NK-92 treated with Interleukin-12 subunit alpha and Interleukin-12 subunit beta, amount 100 ng/mL, for 24 hours (cell line): ENCODE results near the gene MAP3K12.
"Not testable (repeated sequence)": the region's sequence is repeated elsewhere in the genome, so short reads cannot be mapped to it uniquely, and the experiment has no call there.

Source experiments
- DNase-seq: peaks from one replicate; lab custom pipeline; 2025; lab: John Stamatoyannopoulos, UW

Gene MAP3K12

GRCh38 chr12:53492830-53493609 lies 6.2 kb downstream of the MAP3K12 start:
- peak; percentile 29 for DNase-seq

DNA sequence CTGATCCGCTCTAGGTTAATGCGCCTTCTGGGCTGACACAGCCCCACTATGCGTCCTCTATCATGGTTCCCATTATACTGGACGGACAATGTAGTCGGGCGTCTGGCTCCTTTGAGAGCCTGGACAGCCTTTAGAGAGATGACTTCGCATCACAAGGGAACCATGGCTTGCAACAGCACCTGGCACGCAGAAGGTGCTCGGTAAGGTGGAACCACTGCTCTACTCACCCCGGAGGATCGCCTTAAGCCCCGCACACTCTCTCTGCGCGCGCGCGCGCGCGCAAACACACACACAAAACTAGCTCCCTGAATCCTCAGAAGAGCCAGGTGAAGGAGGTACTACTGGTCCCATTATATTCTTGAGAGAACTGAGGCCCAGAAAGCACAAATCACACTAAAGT lies 7.1 kb downstream of the MAP3K12 start:
- DNase-seq: no peak

GRCh38 chr12:53489242-53489864 lies 9.9 kb downstream of the MAP3K12 start:
- DNase-seq: no peak

GRCh38 chr12:53486736-53487487 lies 12.3 kb downstream of the MAP3K12 start:
- no peak for DNase-seq

DNA sequence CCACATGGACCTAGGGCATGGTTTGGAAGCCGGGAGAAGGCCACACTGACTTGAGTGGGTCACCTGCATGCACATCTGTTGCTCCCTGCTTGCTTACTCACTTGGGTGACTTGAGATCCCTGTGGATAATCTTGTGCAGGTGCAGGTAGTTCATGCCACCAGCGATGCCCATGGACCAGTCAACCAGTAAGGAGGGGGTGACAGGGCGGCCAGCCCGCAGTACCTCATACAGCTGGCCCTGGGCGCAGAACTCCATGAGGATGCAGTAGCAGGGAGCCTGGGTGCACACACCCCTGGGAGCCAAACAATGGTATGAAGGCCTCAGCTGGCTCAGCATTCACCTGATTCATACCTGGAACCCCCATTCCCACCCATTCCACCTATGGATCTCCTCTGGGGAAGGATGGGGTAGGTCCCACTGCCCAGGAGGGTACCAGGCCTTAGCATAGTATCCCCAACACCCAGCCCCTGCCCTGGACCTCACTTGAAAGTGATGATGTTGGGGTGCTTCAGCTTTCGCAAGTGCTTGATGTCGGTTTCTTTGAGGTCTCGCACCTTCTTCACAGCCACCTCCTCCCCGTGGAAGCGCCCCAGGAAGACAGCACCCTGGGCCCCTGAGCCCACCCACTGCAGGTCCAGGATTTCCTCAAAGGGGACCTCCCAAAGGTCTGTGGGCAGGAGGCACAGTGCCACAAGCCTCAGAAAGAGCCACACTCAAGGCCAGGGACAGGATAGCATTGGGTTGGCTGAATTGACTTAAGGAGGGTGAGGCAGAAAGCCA lies 13.1 kb downstream of the MAP3K12 start:
- no peak for DNase-seq

DNA sequence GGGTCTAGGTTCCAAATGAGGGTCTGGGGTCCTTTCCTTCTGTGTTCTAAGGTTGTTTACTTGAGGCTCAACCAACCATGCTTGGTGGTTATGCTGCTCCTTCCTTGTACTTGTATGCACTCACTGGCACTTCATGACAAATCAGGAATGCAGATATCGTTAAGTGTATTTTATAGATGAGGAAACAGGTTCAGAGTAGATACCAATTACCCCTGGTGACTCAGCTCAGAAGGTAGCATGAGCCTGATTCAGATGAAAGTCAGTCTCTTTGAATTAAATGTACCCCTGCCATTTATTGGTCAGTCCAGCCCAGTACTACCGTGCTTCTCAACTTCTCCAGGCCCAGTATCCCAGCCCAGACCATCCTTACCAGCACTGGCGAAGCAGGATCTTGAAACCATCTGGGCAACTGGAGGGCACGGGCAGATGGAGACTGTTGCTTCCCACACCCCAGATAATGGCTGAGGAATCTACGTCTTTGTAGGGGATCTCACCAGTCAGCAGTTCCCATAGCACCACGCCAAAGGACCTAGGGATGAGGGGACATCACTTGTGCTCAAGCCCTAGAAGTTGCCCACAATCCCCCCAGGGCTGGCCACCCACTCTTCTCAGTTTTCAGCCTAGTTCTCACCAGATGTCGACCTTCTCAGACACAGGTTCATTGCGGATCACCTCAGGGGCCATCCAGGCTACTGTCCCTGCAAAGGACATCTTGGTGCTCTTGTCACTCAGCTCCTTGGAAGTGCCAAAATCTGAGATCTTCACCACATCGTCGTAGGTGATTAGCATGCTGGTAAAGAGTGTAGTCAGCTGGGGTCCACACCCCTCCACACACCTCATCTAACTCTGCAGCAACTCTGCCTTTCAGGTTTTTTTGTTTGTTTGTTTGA lies 14.3 kb downstream of the MAP3K12 start:
- no peak for DNase-seq

- no peak for DNase-seq
Measured at GRCh38 chr12:53483979-53484377, 15.3 kb downstream of the MAP3K12 start.

- no peak for DNase-seq
Measured at GRCh38 chr12:53483225-53483978, 15.9 kb downstream of the MAP3K12 start.

DNA sequence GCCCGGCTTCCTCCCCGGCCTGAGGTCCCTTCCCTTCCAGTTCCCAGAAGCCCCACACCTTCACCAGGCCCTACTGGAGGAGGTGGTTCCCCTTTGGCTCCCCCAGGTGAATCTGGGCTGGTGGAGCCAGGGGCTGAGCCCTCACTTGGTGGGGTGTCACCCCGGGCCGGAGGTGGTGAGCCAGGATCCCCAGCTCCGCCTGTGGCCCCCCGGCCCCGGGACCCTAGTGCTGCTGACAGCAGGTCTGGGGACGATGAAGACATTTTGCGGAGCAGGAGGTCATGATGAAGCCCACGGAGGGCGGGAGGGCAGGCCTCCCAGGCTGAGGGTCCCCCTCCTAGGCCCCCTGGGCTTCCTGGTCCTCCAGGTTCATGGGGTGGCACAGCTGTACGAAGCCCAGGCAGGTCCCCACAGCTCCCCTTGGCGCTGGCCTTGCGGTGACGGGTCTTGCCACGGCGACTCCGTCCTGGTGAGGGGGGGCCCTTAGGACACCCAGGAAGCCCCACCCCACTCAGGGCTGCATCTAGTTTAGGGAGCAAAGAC lies 16.6 kb downstream of the MAP3K12 start:
- DNase-seq: no peak

DNA sequence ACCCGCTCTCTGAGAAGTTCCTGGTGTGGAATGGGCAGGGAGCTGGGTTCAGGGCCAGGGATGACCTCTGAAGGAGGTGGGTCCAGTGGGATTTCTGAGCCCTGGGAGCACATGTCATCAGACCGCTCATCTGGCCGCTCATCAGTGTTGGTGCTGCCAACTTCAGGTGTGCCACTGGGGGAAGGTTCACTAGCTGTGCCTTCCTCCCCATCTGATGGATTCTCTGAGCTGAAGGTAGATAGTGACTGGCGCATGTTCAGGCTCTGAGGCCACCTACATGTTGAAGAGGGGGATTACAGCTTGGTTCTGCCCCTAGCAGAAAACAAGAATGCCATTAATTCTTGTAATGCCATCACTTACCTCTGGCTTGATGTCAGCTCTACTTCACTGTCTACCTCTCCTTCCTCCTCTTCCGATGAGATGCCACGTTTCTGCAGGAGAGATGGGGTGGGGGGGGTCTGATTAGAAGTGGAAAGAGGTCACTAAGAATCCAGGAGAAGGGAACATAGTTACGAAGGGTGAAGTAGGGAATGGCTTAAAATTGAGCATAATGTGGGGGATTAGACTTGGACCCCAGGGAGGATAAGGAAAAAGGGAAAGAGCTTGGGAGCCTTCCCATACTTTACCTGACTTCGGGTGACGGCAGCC lies 17.2 kb downstream of the MAP3K12 start:
- no peak for DNase-seq

- not testable (repeated sequence) for DNase-seq
Measured at GRCh38 chr12:53481458-53481857, 17.8 kb downstream of the MAP3K12 start.

DNA sequence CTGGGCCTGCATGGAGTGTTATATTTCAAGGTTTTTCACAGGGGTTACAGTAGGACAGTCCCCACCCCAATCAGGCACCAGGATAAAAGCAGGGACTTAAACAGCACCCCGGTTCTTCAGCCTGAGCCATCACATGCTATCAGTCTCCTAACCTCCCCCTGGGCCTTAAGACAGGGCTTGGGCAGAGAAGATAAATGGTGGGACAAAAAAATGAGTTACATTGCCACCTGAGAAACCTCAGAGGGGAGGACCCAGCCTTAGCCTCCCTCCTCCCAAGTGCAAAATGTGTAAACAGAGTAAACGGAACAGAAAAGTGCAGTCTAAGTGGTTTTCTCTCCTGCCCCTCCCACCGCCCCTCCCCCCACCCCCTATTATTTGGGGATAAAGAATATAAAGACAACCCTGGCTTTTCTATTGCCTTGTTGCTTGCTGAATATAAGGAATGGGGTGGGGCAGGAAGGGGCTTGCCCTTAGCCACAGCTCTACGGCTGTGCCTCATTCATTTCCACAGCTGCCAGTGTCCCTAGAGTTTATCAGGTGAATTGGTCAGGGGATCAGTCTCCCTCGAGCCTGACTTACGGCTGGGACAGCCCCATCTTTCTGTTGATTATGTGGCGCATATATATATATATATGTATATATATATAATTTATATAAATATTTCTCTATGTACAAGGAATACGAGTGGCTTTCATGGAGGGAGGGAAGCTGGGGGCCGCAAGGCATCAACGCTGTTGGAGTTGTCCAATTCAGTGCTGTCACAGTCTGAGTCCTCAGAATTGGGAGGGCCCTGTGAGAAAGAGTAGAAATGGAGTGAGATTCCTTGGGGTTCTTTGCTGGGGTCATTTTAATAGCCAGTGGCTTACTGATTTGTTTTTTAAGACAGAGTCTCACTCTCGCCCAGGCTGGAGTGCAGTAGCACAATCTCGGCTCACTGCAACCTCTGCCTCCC lies 18.5 kb downstream of the MAP3K12 start:
- no peak for DNase-seq

DNA sequence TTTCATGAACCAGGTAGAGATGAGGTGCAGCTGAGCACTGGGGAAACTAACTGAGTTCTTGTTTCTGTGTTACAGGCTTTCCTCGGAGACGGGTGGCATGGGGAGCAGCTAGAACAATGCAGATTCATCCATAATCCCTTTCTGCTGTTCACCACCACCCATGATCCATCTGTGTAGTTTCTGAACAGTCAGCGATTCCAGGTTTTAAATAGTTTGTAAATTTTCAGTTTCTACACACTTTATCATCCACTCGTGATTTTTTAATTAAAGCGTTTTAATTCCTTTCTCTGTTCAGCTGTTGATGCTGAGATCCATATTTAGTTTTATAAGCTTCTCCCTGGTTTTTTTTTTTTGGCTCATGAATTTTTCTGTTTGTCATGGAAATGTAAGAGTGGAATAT lies 19.9 kb downstream of the MAP3K12 start:
- DNase-seq: no peak

GRCh38 chr12:53478865-53479264 lies 20.4 kb downstream of the MAP3K12 start:
- no peak for DNase-seq

- no peak for DNase-seq
Measured at GRCh38 chr12:53476769-53477209, 22.5 kb downstream of the MAP3K12 start.

DNA sequence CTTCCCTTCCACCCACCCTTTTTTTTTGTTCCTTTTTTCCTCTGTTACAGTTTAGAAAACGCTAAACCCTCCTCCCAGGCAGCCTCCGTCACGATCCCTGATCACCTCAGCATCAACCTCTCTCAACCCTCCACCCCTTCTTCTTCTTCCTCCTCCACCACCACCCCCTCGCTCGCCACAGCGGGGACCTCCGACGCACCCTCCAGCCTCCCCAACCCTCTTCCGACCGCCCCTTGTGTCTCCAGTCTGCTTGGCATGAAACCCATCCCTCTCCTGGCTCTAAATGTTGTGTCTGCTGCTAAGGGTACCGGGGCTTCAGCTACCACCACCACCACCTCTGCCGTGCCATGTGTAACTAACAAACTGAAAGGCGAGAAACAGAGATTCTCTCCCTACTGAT lies 24.4 kb downstream of the MAP3K12 start:
- no peak for DNase-seq

- no peak for DNase-seq
Measured at GRCh38 chr12:53474077-53474476, 25.2 kb downstream of the MAP3K12 start.

DNA sequence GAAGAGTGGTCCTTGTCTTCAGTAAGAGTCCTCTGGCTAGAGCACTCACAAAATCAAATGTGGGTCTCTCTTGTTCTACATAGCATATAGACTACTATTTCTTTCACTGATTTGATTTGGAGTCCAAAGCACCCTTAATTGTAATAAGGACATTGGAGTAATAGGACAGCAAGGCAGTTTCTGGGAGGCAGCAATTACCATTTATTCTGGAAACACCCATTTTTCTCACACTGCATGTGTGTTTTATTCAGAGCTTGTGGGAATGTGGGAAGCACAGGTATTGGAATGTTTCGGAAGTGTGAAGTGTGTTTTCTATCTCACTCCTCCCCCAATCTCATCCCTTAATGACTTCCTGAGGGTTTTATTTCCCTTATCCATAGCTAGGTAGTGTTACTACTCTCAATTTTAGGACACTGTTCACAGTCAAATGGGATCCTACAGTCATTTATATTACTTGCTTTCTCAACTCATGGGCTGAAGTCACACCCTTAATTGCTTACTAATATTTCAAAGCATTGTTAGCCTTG lies 27.1 kb downstream of the MAP3K12 start:
- no peak for DNase-seq
